ENCODE data around the gene ARFGAP1. TPM values are rescaled to one million over a fixed set of nuclear protein-coding genes. Genes with fewer than 3 reads are reported as not detected.

ARFGAP1 gene
- total RNA-seq (2022; extraction: Qiagen RNA extraction; ENCODE audit: low read depth) = 48.8 to 68.2 TPM (median 67.3 TPM) in 5 replicates

GRCh38 chr20:63272105-63273058 is at the start of gene ARFGAP1:
Gene ARFGAP1 (plus strand): TSS chr20:63272813. CDS start chr20:63275581, 2,768 bp downstream.

DNA sequence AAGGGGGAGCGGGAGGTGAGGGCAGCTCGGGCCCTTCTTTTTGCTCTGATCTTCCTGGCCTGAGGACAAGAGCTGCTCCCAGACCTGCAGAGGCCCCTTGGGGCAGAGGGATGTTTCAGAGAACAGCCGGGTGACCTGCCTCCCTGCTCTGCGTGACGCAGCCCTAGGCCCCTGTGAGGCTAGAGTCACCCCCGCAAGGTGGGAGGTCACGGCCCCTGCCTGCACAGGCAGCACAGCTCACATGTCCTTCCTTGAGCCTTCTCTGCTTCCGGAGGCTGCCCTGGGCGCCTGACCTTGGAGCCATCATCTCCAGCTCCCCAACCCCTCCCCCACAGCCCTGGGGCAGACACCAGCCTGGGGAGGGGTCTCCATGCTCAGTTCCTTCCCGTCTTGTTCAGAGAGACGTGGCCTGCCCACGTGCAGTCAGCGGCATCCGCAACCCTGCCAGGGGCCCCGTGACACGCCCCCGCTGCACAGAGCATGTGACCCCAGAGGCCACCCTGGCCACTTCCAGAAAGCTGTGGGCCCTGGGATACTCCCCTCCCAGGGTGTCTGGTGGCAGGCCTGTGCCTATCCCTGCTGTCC is 37.1 kb upstream of the ARFGAP1 start, which contains the start of gene BIRC7:
TSS of gene BIRC7 (plus strand) at position 507 of the 585 bp plus-strand sequence. CDS start 192 bp downstream, outside the sequence.

GRCh38 chr20:63254232-63254605 is 18.4 kb upstream of the ARFGAP1 start, which contains the start of gene NKAIN4:
Gene NKAIN4 (minus strand): TSS chr20:63254463. CDS start chr20:63254450, 13 bp downstream.

GRCh38 chr20:63292904-63293303 is 20.3 kb downstream of the ARFGAP1 start, which contains the start of gene COL20A1:
Gene COL20A1 (plus strand): TSS chr20:63293186. CDS start chr20:63295108, 1,922 bp downstream.

Other genes with a start within 250 kb of the ARFGAP1 start
- 42.2 to 51.0 TPM (median 50.3 TPM) in 5 replicates for gene YTHDF1, start 56.7 kb upstream of the ARFGAP1 start, total RNA-seq (2022; extraction: Qiagen RNA extraction; ENCODE audit: low read depth)
- 1.4 to 3.3 TPM (median 2.3 TPM) in 5 replicates for gene BIRC7, start 36.9 kb upstream of the ARFGAP1 start, total RNA-seq (2022; extraction: Qiagen RNA extraction; ENCODE audit: low read depth)
- gene NKAIN4, start 18.4 kb upstream of the ARFGAP1 start, total RNA-seq (2022; extraction: Qiagen RNA extraction; ENCODE audit: low read depth) = 5.2 to 8.2 TPM (median 6.0 TPM) in 5 replicates
- 0.41 to 0.91 TPM (median 0.65 TPM) in 5 replicates for gene COL20A1, start 20.4 kb downstream of the ARFGAP1 start, total RNA-seq (2022; extraction: Qiagen RNA extraction; ENCODE audit: low read depth)
- 0.27 to 0.45 TPM (median 0.38 TPM) in 5 replicates for gene CHRNA4, start 88.5 kb downstream of the ARFGAP1 start, total RNA-seq (2022; extraction: Qiagen RNA extraction; ENCODE audit: low read depth)
- gene KCNQ2, start 199.8 kb downstream of the ARFGAP1 start, total RNA-seq (2022; extraction: Qiagen RNA extraction; ENCODE audit: low read depth) = 0.58 to 0.93 TPM (median 0.67 TPM) in 5 replicates
- gene EEF1A2, start 226.3 kb downstream of the ARFGAP1 start, total RNA-seq (2022; extraction: Qiagen RNA extraction; ENCODE audit: low read depth) = 140 to 176 TPM (median 147 TPM) in 5 replicates
- 275 to 371 TPM (median 312 TPM) in 5 replicates for gene PPDPF, start 248.0 kb downstream of the ARFGAP1 start, total RNA-seq (2022; extraction: Qiagen RNA extraction; ENCODE audit: low read depth)

Data from A549 treated with GW870086 at 1 μM for 4 hours (cell line).